ENCODE data around the gene SYT17. TPM values are rescaled to one million over a fixed set of nuclear protein-coding genes. Genes with fewer than 3 reads are reported as not detected.

Gene SYT17
- total RNA-seq, 1 experiment from 2014 or later, result 36.6 TPM

GRCh38 chr16:19265380-19265930, 97.4 kb downstream of the SYT17 start:
- no TSS peak for BruUV-seq (replicated peaks)
- H3K27me3 ChIP-seq (ENCODE audit: insufficient read depth, low read depth), result no peaks in the 10 kb centered on the region
- intact Hi-C loops (cut with micrococcal nuclease; ENCODE audit: unreplicated experiment), result no loop called here
- no peaks in the 10 kb centered on the region for H3K9me2 ChIP-seq (ENCODE audit: insufficient read depth)
- H3K4me3 ChIP-seq, result no peak overlapping the region
- H3F3A ChIP-seq (ENCODE audit: insufficient read depth, low read depth), result no peaks in the 10 kb centered on the region
- H3K36me3 ChIP-seq (ENCODE audit: low read depth), result no peaks in the 10 kb centered on the region
- POLR2A ChIA-PET (ENCODE audit: unreplicated experiment), result interaction anchor here (0.6 kb wide), 1 partner anchor 87 kb away, joined by 5 read pairs; no protein-coding TSS in a partner anchor
- TF ChIP-seq CTCF (conservative IDR thresholded peaks at IDR 0.05) (no peak), EZH2 (IDR thresholded peaks at IDR 0.05; ENCODE audit: low read depth) (no peak)
- H3K79me2 ChIP-seq (ENCODE audit: low read depth), result no peaks in the 10 kb centered on the region
- no peaks in the 10 kb centered on the region for H3K4me1 ChIP-seq (replicated peaks; ENCODE audit: insufficient read depth)
- H2AFZ ChIP-seq, result no peak overlapping the region
- no peaks in the 10 kb centered on the region for H3K9me3 ChIP-seq (ENCODE audit: insufficient read depth, low read depth)
- H4K20me1 ChIP-seq (ENCODE audit: insufficient read depth), result no peaks in the 10 kb centered on the region
- H3K27ac ChIP-seq, result no peak overlapping the region
- H3K4me2 ChIP-seq, result no peak overlapping the region
- DNase-seq, result no peak
- CTCF ChIA-PET, result no interaction called here

GRCh38 chr16:19266774-19267173, 98.7 kb downstream of the SYT17 start:
- BruUV-seq (replicated peaks), result no TSS peak
- intact Hi-C loops (cut with micrococcal nuclease; ENCODE audit: unreplicated experiment), result no loop called here
- POLR2A ChIA-PET (ENCODE audit: unreplicated experiment), result interaction anchor here (0.7 kb wide), 1 partner anchor 16 kb away, joined by 3 read pairs; no protein-coding TSS in a partner anchor
- Histone ChIP-seq H3K9me2 (ENCODE audit: insufficient read depth) (no peaks in the 10 kb centered on the region), H3K27ac (no peak overlapping the region), H3K4me2 (no peak overlapping the region), H3K36me3 (ENCODE audit: low read depth) (no peaks in the 10 kb centered on the region), H3K79me2 (ENCODE audit: low read depth) (no peaks in the 10 kb centered on the region), H3K9me3 (ENCODE audit: insufficient read depth, low read depth) (no peaks in the 10 kb centered on the region), H3K27me3 (ENCODE audit: insufficient read depth, low read depth) (no peaks in the 10 kb centered on the region), H3K4me1 (replicated peaks; ENCODE audit: insufficient read depth) (no peaks in the 10 kb centered on the region), H3F3A (ENCODE audit: insufficient read depth, low read depth) (no peaks in the 10 kb centered on the region), H2AFZ (no peak overlapping the region), H3K4me3 (no peak overlapping the region), H4K20me1 (ENCODE audit: insufficient read depth) (no peaks in the 10 kb centered on the region)
- DNase-seq, result no peak
- TF ChIP-seq CTCF (conservative IDR thresholded peaks at IDR 0.05) (no peak), EZH2 (IDR thresholded peaks at IDR 0.05; ENCODE audit: low read depth) (no peak)
- CTCF ChIA-PET, result no interaction called here

- intact Hi-C loops (cut with micrococcal nuclease; ENCODE audit: unreplicated experiment), result no loop called here
Observed at GRCh38 chr16:19269098-19269497, 101.1 kb downstream of the SYT17 start.

More at GRCh38 chr16:19269098-19269497, 101.1 kb downstream of the SYT17 start:
- Histone ChIP-seq H3F3A (ENCODE audit: insufficient read depth, low read depth) (no peaks in the 10 kb centered on the region), H3K4me1 (replicated peaks; ENCODE audit: insufficient read depth) (no peaks in the 10 kb centered on the region), H3K9me2 (ENCODE audit: insufficient read depth) (no peaks in the 10 kb centered on the region), H3K27me3 (ENCODE audit: insufficient read depth, low read depth) (no peaks in the 10 kb centered on the region), H3K79me2 (ENCODE audit: low read depth) (no peaks in the 10 kb centered on the region), H3K36me3 (ENCODE audit: low read depth) (no peaks in the 10 kb centered on the region), H3K4me2 (no peak overlapping the region), H2AFZ (no peak overlapping the region), H3K27ac (no peak overlapping the region), H3K9me3 (ENCODE audit: insufficient read depth, low read depth) (no peaks in the 10 kb centered on the region), H3K4me3 (no peak overlapping the region), H4K20me1 (ENCODE audit: insufficient read depth) (no peaks in the 10 kb centered on the region)
- DNase-seq, result no peak
- no peak for TF ChIP-seq EZH2 (IDR thresholded peaks at IDR 0.05; ENCODE audit: low read depth)
- TF ChIP-seq CTCF (conservative IDR thresholded peaks at IDR 0.05), result no peak
- no TSS peak for BruUV-seq (replicated peaks)
- CTCF ChIA-PET, result no interaction called here
- POLR2A ChIA-PET (ENCODE audit: unreplicated experiment), result no interaction called here

Measured in PC-9 (cell line).